ENCODE results near the gene GET4.
"Not testable (repeated sequence)": the region's sequence is repeated elsewhere in the genome, so short reads cannot be mapped to it uniquely, and the experiment has no call there.

Gene GET4

GRCh38 chr7:908591-909357, 32.4 kb downstream of the GET4 start:
- CTCF ChIA-PET = interaction anchor here (0.5 to 2.0 kb wide), 8 partner anchors 65 to 275 kb away, joined by 3 to 8 read pairs (median 3); no protein-coding TSS in a partner anchor
- TF ChIP-seq ZBTB10 (tag by site-specific recombination; IDR thresholded peaks at IDR 0.05) = peak; percentile 20; the same call in 1 of the 2 replicates
- TF ChIP-seq BCL11B (tag by site-specific recombination; IDR thresholded peaks at IDR 0.05; ENCODE audit: low read depth) = 0 out of 2 replicates have a peak, but pooled peaks have one; percentile 16
- peak; percentile 32 for TF ChIP-seq ZNF654 (tag by site-specific recombination; IDR thresholded peaks at IDR 0.05; ENCODE audit: low read depth)
- TF ChIP-seq ZNF2 (tag by site-specific recombination; IDR thresholded peaks at IDR 0.05) = peak; percentile 44; the same call in 1 of the 2 replicates
- peak; percentile 81 for TF ChIP-seq ZIC2 (tag by site-specific recombination; IDR thresholded peaks at IDR 0.05)
- TF ChIP-seq ZBTB26 (tag by site-specific recombination; optimal IDR thresholded peaks at IDR 0.05) = peak; percentile 69
- TF ChIP-seq CTCF (tag by site-specific recombination; IDR thresholded peaks at IDR 0.05) = peak; percentile 66
- TF ChIP-seq GLIS2 (tag by site-specific recombination; IDR thresholded peaks at IDR 0.05) = peak; percentile 49; the same call in 1 of the 2 replicates
- peak; percentile 56; the same call in 1 of the 2 replicates for TF ChIP-seq PBX3 (CRISPR knock-in tag; IDR thresholded peaks at IDR 0.05)
- TF ChIP-seq ZBTB20 (tag by site-specific recombination; IDR thresholded peaks at IDR 0.05) = peak; percentile 91
- TF ChIP-seq PATZ1 (tag by site-specific recombination; IDR thresholded peaks at IDR 0.05) = peak; percentile 34; the same call in 1 of the 2 replicates
- peak; percentile 77; the same call in 1 of the 2 replicates for TF ChIP-seq ZNF335 (tag by site-specific recombination; conservative IDR thresholded peaks at IDR 0.05)
- TF ChIP-seq HIC1 (tag by site-specific recombination; IDR thresholded peaks at IDR 0.05) = peak; percentile 34; the same call in 1 of the 2 replicates
- TF ChIP-seq ZEB2 (tag by site-specific recombination; IDR thresholded peaks at IDR 0.05) = 0 out of 2 replicates have a peak, but pooled peaks have one; percentile 30
- TF ChIP-seq ZBTB48 (tag by site-specific recombination; IDR thresholded peaks at IDR 0.05) = 0 out of 2 replicates have a peak, but pooled peaks have one; percentile 43
- POLR2A ChIA-PET; H3K36me3 ChIP-seq (ENCODE audit: control insufficient read depth in 2 of 2, insufficient read depth in 1 of 2, low read length in 2 of 2); H3K4me1 ChIP-seq (ENCODE audit: control insufficient read depth, insufficient read depth, low read length); H3K27ac ChIP-seq (ENCODE audit: extremely low read depth, low read depth, low read length); H3K9me3 ChIP-seq (ENCODE audit: control insufficient read depth, insufficient read depth, low read depth, low read length): not testable (repeated sequence)
- H3K4me3 ChIP-seq (ENCODE audit: low read depth, low read length) = peak overlapping the region; percentile 27
